ENCODE measurements around the gene WDR54. TPM values are rescaled to one million over a fixed set of nuclear protein-coding genes. Genes with fewer than 3 reads are reported as not detected.

The WDR54 gene
- polyA plus RNA-seq, 1 of the 3 experiments (the other 2 are of a cell fraction) = 61.6 TPM

GRCh38 chr2:74429487-74430451 is 8.2 kb downstream of the WDR54 start:
- Histone ChIP-seq H3K36me3 (replicated peaks in 1 of 2; ENCODE audit: control insufficient read depth in 1 of 2, insufficient read depth in 2 of 2, low read length in 1 of 2) (peaks cover 7 to 57% of the 10 kb centered on the region in 2 experiments), H3F3A (replicated peaks; ENCODE audit: insufficient read depth) (peaks cover 4% of the 10 kb centered on the region), H3K79me2 (ENCODE audit: insufficient read depth) (0 out of 2 replicates have a peak, but pooled peaks cover 4% of the 10 kb centered on the region), H3K27ac (ENCODE audit: low read depth in 2 of 2, low read length in 1 of 2) (no peak overlapping the region), H2AFZ (ENCODE audit: low read depth) (no peak overlapping the region), H3K4me2 (no peak overlapping the region), H3K27me3 (ENCODE audit: insufficient read depth) (no peaks in the 10 kb centered on the region), H3K9me2 (no peaks in the 10 kb centered on the region), H3K4me1 (ENCODE audit: control insufficient read depth in 1 of 2, insufficient read depth in 2 of 2, low read depth in 1 of 2, low read length in 1 of 2) (no peaks in the 10 kb centered on the region; a peak in 1 of 4 replicates), H4K20me1 (ENCODE audit: insufficient read depth) (no peaks in the 10 kb centered on the region), H3K9me3 (no peaks in the 10 kb centered on the region), H3K9ac (no peak overlapping the region), H3K4me3 (ENCODE audit: low read depth in 2 of 2, low read length in 1 of 2) (no peak overlapping the region)
- POLR2A ChIA-PET = no interaction called here
- DNase-seq = no peak
- TF ChIP-seq MEF2A (IDR thresholded peaks at IDR 0.05; ENCODE audit: borderline replicate concordance, low read depth) (no peak), MXI1 (IDR thresholded peaks at IDR 0.05; ENCODE audit: low read depth, low read length) (no peak), USF2 (IDR thresholded peaks at IDR 0.05; ENCODE audit: borderline replicate concordance, low read depth, low read length) (no peak), ELF1 (IDR thresholded peaks at IDR 0.05) (no peak), TCF12 (IDR thresholded peaks at IDR 0.05) (no peak), TEAD4 (IDR thresholded peaks at IDR 0.05; ENCODE audit: borderline replicate concordance, insufficient read depth) (no peak), IRF3 (IDR thresholded peaks at IDR 0.05; ENCODE audit: low read depth, low read length) (no peak), MAX (IDR thresholded peaks at IDR 0.05; ENCODE audit: low read depth) (no peak), EP300 (IDR thresholded peaks at IDR 0.05; ENCODE audit: borderline replicate concordance in 1 of 2, low read depth in 1 of 2, low read length in 1 of 2) (no peak)
- CTCF ChIA-PET = interaction anchor here (1.1 to 1.9 kb wide), 4 partner anchors 10 to 102 kb away, joined by 3 to 7 read pairs (median 4); no protein-coding TSS in a partner anchor
- WGBS (ENCODE audit: low lambda C conversion rate) = 87% methylated on average over 12 of the region's 18 CpGs

- no peaks in the 10 kb centered on the region for H3K9me2 ChIP-seq
- no peaks in the 10 kb centered on the region; a peak in 1 of 4 replicates for H3K4me1 ChIP-seq (ENCODE audit: control insufficient read depth in 1 of 2, insufficient read depth in 2 of 2, low read depth in 1 of 2, low read length in 1 of 2)
- no peaks in the 10 kb centered on the region for H3K9me3 ChIP-seq
- no peaks in the 10 kb centered on the region for H3K27me3 ChIP-seq (ENCODE audit: insufficient read depth)
- no peak overlapping the region for H2AFZ ChIP-seq (ENCODE audit: low read depth)
- H3F3A ChIP-seq (replicated peaks; ENCODE audit: insufficient read depth) = peaks cover 4% of the 10 kb centered on the region
- WGBS (ENCODE audit: low lambda C conversion rate) = 91% methylated on average over 8 of the region's 11 CpGs
- H3K36me3 ChIP-seq (replicated peaks in 1 of 2; ENCODE audit: control insufficient read depth in 1 of 2, insufficient read depth in 2 of 2, low read length in 1 of 2) = peaks cover 7 to 55% of the 10 kb centered on the region in 2 experiments
- no peaks in the 10 kb centered on the region for H4K20me1 ChIP-seq (ENCODE audit: insufficient read depth)
- H3K9ac ChIP-seq = no peak overlapping the region
- DNase-seq = no peak
- H3K79me2 ChIP-seq (ENCODE audit: insufficient read depth) = 0 out of 2 replicates have a peak, but pooled peaks cover 4% of the 10 kb centered on the region
- ChIA-PET CTCF (interaction anchor here (1.9 kb wide), 1 partner anchor 9 kb away, joined by 7 read pairs; no protein-coding TSS in a partner anchor), POLR2A (interaction anchor here (0.9 kb wide), 1 partner anchor 27 kb away, joined by 3 read pairs; the partner anchor contains the start of gene WBP1)
- H3K4me3 ChIP-seq (ENCODE audit: low read depth in 2 of 2, low read length in 1 of 2) = no peak overlapping the region
- no peak overlapping the region for H3K4me2 ChIP-seq
- H3K27ac ChIP-seq (ENCODE audit: low read depth in 2 of 2, low read length in 1 of 2) = no peak overlapping the region
- no peak for TF ChIP-seq FOXM1 (IDR thresholded peaks at IDR 0.05; ENCODE audit: low read depth)
- no peak for TF ChIP-seq EP300 (IDR thresholded peaks at IDR 0.05; ENCODE audit: borderline replicate concordance in 1 of 2, low read depth in 1 of 2, low read length in 1 of 2)
- no peak for TF ChIP-seq MEF2A (IDR thresholded peaks at IDR 0.05; ENCODE audit: borderline replicate concordance, low read depth)
- no peak for TF ChIP-seq TAF1 (IDR thresholded peaks at IDR 0.05; ENCODE audit: borderline replicate concordance, low read depth, low read length)
- TF ChIP-seq REST (IDR thresholded peaks at IDR 0.05; ENCODE audit: low read depth, low read length) = no peak
- no peak for TF ChIP-seq FOXJ3 (CRISPR knock-in tag; IDR thresholded peaks at IDR 0.05)
- TF ChIP-seq SIN3A (IDR thresholded peaks at IDR 0.05; ENCODE audit: borderline replicate concordance, low read depth, low read length) = no peak
- no peak for TF ChIP-seq NRF1 (IDR thresholded peaks at IDR 0.05; ENCODE audit: low read depth, low read length)
- no peak for TF ChIP-seq CHD2 (IDR thresholded peaks at IDR 0.05; ENCODE audit: low read length, partially characterized antibody)
- no peak for TF ChIP-seq PBX3 (IDR thresholded peaks at IDR 0.05)
- TF ChIP-seq SMC3 (IDR thresholded peaks at IDR 0.05; ENCODE audit: low read depth, low read length) = no peak
- TF ChIP-seq FOSL2 (IDR thresholded peaks at IDR 0.05; ENCODE audit: borderline replicate concordance, low read depth) = no peak
These were observed 9.0 kb downstream of the WDR54 start for GRCh38 chr2:74430502-74430901.
